Ecto neural progenitor cell (in vitro differentiated cells): ENCODE measurements around the gene PIK3AP1.

Experiments used
- DNase-seq: peaks from one replicate; pipeline ENCODE4 v3.0.0-alpha.2; 2018; ENCODE audit warnings: low spot score

PIK3AP1 gene

DNA sequence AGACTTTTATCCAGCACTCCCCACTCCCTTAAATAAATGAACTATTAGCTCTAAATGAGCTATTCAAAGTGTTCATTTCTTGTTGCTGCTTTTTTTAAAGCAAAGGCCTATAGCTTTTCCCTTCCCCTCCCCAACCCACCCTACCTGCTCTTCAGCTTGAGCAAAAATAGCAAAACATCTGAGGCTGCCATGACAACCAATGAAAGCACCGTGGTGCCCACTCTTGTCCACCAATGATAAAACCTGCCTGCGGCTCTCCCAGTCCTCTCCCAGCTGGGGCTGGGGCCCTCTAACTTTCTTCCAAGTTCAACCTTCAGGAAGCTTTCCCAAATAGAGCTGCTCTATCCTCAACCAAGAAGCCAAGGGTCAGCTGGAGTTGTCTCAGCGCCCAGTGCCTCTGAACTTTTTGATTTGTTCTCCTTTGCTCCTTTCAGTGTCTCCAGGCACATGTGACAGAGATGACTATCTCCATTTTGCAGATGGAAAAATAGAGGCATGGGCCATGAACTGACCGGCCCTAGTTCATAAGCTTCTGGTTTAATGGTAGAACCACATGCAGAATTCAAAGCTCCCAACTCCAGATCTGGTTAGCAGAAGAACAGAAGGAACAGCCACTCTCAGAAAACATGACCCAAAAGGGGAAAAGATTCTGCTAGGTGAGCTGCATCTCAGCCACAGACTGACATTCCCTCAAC lies 47.7 kb downstream of the PIK3AP1 start:
- DNase-seq = no peak

GRCh38 chr10:96671211-96671890 lies 49.0 kb downstream of the PIK3AP1 start:
- DNase-seq = no peak

- no peak for DNase-seq
Observed at GRCh38 chr10:96670786-96671185, 49.5 kb downstream of the PIK3AP1 start.

DNA sequence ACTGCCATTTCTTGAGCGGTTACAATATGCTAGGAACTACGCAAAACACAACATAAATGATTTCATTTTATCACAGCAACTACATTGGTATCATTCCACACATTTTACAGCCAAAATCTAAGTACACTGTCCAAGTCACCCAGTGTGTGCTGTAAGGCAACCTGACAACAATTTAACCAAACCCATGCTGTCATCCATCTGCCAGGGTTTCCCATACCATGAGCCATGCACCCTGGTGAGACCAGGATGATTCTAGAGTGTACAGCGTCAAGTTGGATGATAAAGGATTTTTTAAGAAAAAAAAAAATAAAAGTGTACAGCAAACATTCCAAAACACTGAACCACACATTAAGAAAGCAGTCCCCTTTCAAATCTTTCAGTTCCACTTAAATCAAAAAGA lies 52.9 kb downstream of the PIK3AP1 start:
- DNase-seq = no peak

DNA sequence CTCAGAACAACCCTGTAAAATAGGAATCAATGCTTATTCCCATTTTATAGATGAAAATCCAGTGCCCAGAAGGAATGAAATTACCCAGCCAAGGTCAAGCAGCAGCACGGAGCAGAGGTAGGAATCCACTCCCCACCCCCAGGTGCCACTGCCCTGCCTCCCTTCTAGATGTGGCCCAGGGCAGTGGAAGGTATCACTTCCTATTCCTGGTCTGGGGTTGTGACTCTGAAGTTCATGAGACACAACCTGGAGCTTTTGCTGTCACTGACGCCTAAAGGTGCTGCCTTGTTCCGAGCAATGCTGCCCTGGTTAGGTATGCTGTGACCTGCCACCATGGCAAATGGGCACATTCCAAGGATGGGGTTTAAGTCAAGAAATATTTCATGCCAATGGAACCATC lies 53.6 kb downstream of the PIK3AP1 start:
- DNase-seq = no peak

DNA sequence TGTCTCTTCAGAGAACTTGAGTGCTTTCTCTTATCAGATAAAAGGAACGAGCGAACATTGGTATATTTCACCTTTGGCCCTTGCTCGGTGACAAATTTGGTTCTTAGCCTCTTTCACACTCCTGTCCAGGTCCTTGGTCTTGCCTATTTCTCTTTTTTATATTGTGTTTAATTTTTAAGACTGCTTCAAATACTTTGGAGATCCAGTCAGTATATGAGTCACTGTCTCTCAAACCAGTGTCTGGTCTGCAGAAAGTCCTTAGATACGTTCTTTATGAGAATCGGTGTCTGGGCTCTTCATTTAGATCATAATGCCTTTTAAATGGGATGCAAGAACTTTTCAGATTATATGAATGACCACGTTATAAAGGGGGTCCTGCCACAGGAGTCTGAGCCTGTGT lies 55.0 kb downstream of the PIK3AP1 start:
- DNase-seq = no peak

DNA sequence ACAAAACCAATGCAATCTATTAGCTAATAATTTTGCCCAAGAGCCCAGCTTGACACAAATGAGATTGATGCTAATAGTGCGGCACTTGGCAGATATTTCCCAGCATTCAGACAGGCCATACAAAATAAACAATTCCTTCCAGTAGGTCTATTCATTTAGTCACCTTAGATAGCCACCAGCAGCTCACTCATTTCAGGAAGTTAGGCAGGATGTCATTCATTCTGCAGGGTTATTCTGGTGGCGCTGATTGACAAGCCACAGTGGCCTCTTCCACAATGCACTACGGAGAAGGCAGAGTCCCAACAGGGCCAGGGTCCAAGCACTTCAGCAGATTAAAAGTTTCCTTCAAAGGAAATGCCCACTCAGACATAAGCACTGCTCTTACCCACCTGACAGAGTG lies 55.8 kb downstream of the PIK3AP1 start:
- no peak for DNase-seq

DNA sequence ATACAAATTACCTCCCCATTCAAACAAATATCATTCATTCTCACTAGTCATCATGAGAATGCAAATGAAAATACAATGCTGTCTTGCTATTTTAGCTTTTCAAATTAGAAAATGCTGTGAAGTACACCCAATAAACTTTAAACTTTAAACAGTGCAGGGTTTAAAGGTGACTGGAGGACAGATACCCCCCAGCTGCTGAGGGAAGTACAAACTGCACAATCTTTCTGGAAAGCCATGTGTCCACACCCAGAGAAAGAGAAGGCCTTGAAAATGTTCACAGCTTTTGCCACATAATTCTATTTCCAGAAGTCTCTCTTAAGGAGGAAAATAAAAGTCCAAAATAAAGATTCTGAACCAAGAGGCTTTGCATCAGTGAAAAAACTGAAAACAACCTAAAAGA lies 56.5 kb downstream of the PIK3AP1 start:
- DNase-seq = no peak

- no peak for DNase-seq
Observed at GRCh38 chr10:96661632-96662031, 58.7 kb downstream of the PIK3AP1 start.

GRCh38 chr10:96660297-96660696 lies 60.0 kb downstream of the PIK3AP1 start:
- no peak for DNase-seq

GRCh38 chr10:96658844-96659243 lies 61.5 kb downstream of the PIK3AP1 start:
- no peak for DNase-seq

DNA sequence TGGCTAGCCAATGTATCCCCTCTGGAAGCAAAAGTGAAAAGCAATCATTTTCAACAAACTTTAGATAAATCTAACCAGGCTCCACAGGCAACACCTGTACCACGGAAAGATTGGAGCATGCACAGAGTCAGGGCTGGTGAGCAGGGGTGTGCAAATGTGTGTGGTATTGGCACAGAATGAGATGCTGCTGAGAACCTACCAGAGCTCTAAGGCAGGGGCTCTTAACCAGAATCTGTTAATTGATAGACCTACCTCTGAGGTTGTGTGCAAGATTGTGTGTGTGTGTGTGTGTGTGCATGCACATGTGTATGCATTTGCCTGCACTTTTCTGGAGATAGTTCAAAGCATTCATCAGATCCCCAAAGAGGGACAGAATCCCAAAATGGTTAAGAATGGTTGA lies 62.9 kb downstream of the PIK3AP1 start:
- DNase-seq = no peak

DNA sequence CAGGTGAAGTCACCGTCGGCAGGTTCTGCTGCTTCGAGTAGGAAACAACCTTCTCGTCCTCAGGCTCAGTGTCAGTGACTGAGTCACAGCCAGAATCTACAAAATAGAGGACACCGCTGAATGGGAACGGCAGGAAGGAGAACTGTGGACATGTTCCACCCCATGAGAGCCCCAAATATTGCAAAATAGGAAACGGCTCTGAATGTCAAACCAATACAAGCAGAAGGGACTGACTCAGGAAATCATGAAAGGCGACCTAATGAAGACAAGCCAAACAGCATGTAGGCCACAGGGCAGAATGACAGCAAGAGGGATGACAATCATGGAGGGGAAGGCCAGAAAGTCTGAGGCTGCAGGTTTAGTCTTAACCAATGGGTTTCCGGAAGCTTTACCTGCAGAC lies 63.5 kb downstream of the PIK3AP1 start:
- no peak for DNase-seq

DNA sequence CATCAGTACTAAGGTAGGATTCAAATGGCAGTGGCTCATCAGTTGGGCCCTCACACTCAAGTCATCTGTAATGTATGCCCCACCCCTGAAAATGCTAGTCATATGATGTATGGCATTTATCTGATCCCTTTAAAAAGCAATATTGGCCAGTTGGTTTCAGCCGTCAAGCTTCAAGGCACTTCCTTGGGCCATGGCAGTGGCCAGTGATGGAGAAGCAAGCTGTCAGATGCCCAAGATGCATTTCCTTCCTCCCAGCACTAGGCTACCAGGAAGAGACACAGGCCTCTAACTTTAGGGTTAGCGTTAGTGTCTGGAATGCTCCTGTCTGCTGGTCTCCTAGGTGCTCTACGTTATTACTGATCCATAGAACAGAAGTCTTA lies 64.1 kb downstream of the PIK3AP1 start:
- DNase-seq = no peak

GRCh38 chr10:96655461-96656197 lies 64.7 kb downstream of the PIK3AP1 start:
- DNase-seq = no peak

DNA sequence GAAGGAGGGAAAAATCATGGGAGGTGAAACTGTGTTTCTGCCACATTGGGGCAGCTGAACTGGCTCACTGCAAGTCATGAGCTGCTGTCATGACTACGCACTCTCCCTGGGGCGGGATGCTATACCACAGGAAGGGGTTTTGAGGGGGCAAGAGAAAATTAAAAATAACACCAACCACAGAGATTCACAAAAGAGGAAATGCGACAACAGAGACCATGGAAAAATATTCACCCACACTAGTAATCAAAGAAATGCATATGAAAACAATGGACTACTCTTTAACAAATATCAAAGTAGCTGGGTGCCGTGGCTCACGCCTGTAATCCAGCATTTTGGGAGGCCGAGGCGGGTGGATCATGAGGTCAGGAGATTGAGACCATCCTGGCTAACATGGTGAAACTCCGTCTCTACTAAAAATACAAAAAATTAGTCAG lies 68.3 kb downstream of the PIK3AP1 start:
- DNase-seq = no peak

DNA sequence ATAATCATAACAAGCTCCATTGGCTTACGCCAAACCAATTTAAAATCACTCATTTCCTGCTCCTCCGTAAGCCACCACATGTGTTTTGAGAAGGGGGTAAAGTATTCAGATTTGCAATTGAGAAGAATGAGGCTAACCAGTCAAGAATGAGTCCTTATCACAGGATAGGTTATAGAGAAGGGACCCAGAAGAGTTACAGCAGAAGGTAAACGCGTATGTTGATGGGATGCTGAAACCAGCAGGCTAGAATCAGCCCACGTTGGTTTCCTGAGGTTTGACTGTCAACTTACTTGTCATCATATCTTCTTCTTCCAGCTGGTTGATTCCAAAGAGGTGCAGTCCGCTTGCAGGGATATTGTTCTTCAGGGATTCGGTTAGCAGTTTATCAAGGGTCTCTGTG lies 69.4 kb downstream of the PIK3AP1 start:
- DNase-seq = no peak

DNA sequence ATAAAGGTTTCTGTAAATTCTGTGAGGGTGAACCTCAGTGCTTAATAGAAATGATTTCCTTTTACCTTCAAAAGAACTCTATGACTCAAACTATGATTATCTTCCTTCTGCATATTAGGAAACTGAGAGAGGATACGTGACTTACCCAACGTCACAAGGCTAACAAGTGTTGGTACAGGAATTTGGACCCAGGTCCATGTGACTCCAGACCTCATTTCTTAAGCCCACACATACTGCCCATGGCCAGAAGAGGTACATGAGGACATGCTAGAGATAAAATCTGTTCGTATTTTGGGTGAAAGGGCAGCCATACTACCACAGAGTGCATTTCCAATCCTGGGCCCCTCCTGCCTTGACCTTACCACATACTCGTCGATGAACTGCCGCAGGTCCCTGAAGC lies 72.0 kb downstream of the PIK3AP1 start:
- DNase-seq = no peak

GRCh38 chr10:96647466-96647865 lies 72.8 kb downstream of the PIK3AP1 start:
- DNase-seq = no peak

DNA sequence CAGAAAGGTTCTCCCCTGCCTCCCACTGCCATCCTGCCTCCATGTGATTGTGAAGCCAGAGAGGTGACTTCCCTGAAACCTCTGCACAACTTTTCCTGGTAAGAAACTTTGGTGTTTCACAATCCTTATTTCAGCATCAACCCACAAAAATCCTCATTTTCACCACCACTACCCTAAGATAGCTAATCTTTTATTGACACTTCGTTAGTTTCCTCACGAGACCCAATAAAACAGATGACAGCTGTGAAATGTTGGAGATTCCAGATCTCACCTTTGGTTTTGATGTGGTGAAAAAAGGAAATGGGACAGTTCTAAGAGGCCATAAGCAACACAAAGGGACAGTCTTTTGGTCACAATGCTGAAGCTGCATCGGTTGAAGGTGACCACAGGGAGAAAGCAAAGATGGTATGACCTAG lies 73.6 kb downstream of the PIK3AP1 start:
- DNase-seq = no peak

- no peak for DNase-seq
Observed at GRCh38 chr10:96646301-96646700, 74.0 kb downstream of the PIK3AP1 start.

GRCh38 chr10:96645191-96645721 lies 75.1 kb downstream of the PIK3AP1 start:
- no peak for DNase-seq

GRCh38 chr10:96643920-96644319 lies 76.4 kb downstream of the PIK3AP1 start:
- no peak for DNase-seq
